Endodermal cell (in vitro differentiated cells): Measurements from ENCODE around the gene SLC24A4. TPM values are rescaled to one million over a fixed set of nuclear protein-coding genes. Genes with fewer than 3 reads are reported as not detected.

Experiments used
- DNase-seq: peaks from one replicate; pipeline ENCODE4 v3.0.0-alpha.2; 2017
- H3K27ac ChIP-seq: 2 replicates; pipeline ENCODE4 v1.5.1; 2013; ENCODE audit warnings: mild to moderate bottlenecking, low read depth, low read length, moderate library complexity
- H3K27me3 ChIP-seq: 2 replicates; pipeline ENCODE4 v1.6.1; 2013; ENCODE audit warnings: mild to moderate bottlenecking, low read length, moderate library complexity; ENCODE audit not compliant: insufficient read depth, control insufficient read depth, poor library complexity, severe bottlenecking
- H3K36me3 ChIP-seq: 2 replicates; pipeline ENCODE4 v1.7.0; 2013; ENCODE audit warnings: mild to moderate bottlenecking, low read length, moderate library complexity; ENCODE audit not compliant: control insufficient read depth, insufficient read depth
- H3K4me1 ChIP-seq: one replicate; pipeline ENCODE4 v1.7.0; 2013; ENCODE audit warnings: low read length; ENCODE audit not compliant: control insufficient read depth, insufficient read depth
- H3K4me3 ChIP-seq: 2 replicates; pipeline ENCODE4 v1.5.1; 2013; ENCODE audit warnings: mild to moderate bottlenecking, low read length, moderate library complexity
- H3K9ac ChIP-seq: 2 replicates; pipeline ENCODE4 v1.6.1; 2013; ENCODE audit warnings: mild to moderate bottlenecking, low read length, moderate library complexity; ENCODE audit not compliant: poor library complexity, severe bottlenecking; ENCODE audit errors: extremely low read depth
- H3K9me3 ChIP-seq: 2 replicates; pipeline ENCODE4 v1.6.1; 2013; ENCODE audit warnings: mild to moderate bottlenecking, low read length, moderate library complexity; ENCODE audit not compliant: control insufficient read depth
- H3K27ac Mint-ChIP-seq: 2 replicates; pipeline ENCODE4 v1.8.0; 2020; ENCODE audit warnings: mixed read lengths
- H3K27me3 Mint-ChIP-seq: 2 replicates; pipeline ENCODE4 v1.8.0; 2021; ENCODE audit warnings: mild to moderate bottlenecking, mixed read lengths; ENCODE audit not compliant: insufficient read depth
- H3K36me3 Mint-ChIP-seq: 2 replicates; pipeline ENCODE4 v1.8.0; 2020; ENCODE audit warnings: low read depth, mixed read lengths
- H3K4me1 Mint-ChIP-seq: 2 replicates; pipeline ENCODE4 v1.8.0; 2020; ENCODE audit warnings: mixed read lengths
- H3K4me3 Mint-ChIP-seq: 2 replicates; pipeline ENCODE4 v1.8.0; 2020; ENCODE audit warnings: mild to moderate bottlenecking, moderate library complexity, mixed read lengths
- H3K9me3 Mint-ChIP-seq: 2 replicates; pipeline ENCODE4 v1.8.0; 2020; ENCODE audit warnings: mild to moderate bottlenecking, mixed read lengths
- WGBS, 2 experiments: methylation state at CpG; one replicate each; pipeline versions ENCODE4 v1.1.5 to v1.1.7; 2013; ENCODE audit warnings: missing lambda C conversion rate in 2 of 2, mixed read lengths in 1 of 2; ENCODE audit not compliant: insufficient coverage in 1 of 2, insufficient read length in 1 of 2; 5-methylcytosine and 5-hydroxymethylcytosine counted together
- total RNA-seq, 2 donors: library from RNA; stranded (reverse); fragmentation: NEBNext Ultra II Directional in 1 of 2; extraction: Animal tissue kit (Norgen Biotek cat#: 25700) in 1 of 2; gene quantifications; 2 replicates in 1 of 2; 3 replicates in 1 of 2; pipeline ENCODE4 v1.2.1, GENCODE V29; 2021
- TF ChIP-seq, protein P1 (sequence below): fragments of 200-600 bp; sonication (generic); conservative IDR thresholded peaks from 2 replicates; pipeline ENCODE4 v1.5.0; 2021; ENCODE audit warnings: antibody characterized with exemption, mild to moderate bottlenecking

SLC24A4 gene
- total RNA-seq, 2 donors from 2014 or later: 0.09 to 0.29 TPM

DNA sequence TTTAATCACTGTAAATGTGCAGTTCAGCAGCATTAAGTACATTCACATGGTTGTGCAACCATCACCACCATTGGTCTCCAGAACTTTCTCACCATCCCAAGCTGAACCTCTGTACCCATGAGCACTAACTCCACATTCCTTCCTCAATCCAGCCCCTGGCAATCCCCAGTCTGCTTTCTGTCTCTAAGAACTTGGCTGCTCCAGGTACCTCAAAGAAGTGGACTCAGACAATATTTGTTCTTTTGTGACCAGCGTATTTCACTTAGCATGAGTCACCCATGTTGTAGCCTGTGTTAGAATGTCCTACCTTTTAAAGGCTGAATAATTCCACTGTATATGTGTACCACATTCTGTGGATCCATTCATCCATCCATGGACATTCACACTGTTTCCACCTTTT is 64.6 kb downstream of the SLC24A4 start:
- H3K27ac ChIP-seq: no peak overlapping the region
- no peaks in the 10 kb centered on the region for H3K9me3 Mint-ChIP-seq
- H3K4me3 ChIP-seq: no peak overlapping the region
- no peak overlapping the region for H3K4me3 Mint-ChIP-seq
- TF ChIP-seq, protein P1, sequence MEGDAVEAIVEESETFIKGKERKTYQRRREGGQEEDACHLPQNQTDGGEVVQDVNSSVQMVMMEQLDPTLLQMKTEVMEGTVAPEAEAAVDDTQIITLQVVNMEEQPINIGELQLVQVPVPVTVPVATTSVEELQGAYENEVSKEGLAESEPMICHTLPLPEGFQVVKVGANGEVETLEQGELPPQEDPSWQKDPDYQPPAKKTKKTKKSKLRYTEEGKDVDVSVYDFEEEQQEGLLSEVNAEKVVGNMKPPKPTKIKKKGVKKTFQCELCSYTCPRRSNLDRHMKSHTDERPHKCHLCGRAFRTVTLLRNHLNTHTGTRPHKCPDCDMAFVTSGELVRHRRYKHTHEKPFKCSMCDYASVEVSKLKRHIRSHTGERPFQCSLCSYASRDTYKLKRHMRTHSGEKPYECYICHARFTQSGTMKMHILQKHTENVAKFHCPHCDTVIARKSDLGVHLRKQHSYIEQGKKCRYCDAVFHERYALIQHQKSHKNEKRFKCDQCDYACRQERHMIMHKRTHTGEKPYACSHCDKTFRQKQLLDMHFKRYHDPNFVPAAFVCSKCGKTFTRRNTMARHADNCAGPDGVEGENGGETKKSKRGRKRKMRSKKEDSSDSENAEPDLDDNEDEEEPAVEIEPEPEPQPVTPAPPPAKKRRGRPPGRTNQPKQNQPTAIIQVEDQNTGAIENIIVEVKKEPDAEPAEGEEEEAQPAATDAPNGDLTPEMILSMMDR: no peak
- no peak for DNase-seq
- peaks cover 7% of the 10 kb centered on the region for H3K27me3 ChIP-seq
- no peaks in the 10 kb centered on the region for H3K4me1 ChIP-seq
- 95 to 100% methylated on average over 1 of the region's 1 CpG for WGBS, 2 experiments
- no peaks in the 10 kb centered on the region for H3K36me3 ChIP-seq
- no peaks in the 10 kb centered on the region for H3K36me3 Mint-ChIP-seq
- H3K27ac Mint-ChIP-seq: no peak overlapping the region
- peaks cover 51% of the 10 kb centered on the region for H3K27me3 Mint-ChIP-seq
- H3K9me3 ChIP-seq: no peaks in the 10 kb centered on the region
- peaks cover 16% of the 10 kb centered on the region for H3K4me1 Mint-ChIP-seq
- no peak overlapping the region for H3K9ac ChIP-seq

DNA sequence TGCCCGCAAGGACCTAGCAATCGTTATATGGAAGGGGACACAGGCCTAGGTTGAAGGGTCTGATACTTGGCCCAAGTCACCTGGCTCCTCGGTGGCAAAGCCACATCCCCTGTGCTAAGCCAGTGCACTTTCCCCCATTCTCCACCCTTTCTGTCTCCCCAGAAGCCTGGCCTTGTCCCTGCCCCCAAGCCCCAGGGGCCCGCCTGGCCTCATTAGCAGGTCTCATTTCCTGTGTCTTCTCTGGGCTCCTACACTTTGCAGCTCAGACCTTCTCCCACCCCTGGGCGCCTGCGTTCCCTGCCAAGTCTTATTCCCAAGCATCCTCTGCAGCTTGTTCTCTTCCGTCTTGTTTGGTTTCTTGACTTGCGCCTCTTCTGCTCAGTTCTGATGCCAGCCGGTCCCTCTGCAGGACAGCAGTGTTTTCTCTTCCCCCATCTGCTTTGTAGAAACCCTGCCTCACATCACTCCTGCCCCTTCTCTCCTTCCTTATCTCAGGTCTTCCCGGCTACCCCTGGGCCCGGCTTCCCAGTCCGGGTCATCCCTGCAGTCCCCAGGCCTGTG is 66.7 kb downstream of the SLC24A4 start:
- 81 to 82% methylated on average over 6 to 12 of the region's 12 CpGs for WGBS, 2 experiments
- DNase-seq: no peak
- H3K36me3 ChIP-seq: no peaks in the 10 kb centered on the region

DNA sequence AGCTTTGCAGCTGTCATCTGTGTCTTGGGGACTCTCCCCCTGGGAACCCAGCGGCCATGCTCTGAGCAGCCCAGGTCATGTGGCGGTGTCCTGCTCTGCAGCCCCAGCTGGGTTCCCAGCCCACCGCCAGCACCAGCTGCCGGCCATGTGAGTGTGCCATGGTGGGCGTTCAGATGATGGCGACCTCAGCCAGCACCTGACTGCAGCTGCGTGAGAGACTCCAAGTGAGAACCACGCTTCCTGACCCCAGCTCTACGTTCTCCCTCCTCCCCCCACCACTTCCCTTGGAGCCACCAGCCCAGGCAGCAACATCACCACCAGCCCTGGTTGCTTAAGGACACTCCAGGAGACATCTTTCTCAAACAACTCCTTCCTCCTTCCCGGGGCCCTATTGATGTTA is 68.8 kb downstream of the SLC24A4 start:
- no peak overlapping the region for H3K27ac ChIP-seq
- H3K9ac ChIP-seq: no peak overlapping the region
- TF ChIP-seq, protein P1: no peak
- no peaks in the 10 kb centered on the region for H3K9me3 ChIP-seq
- H3K4me3 Mint-ChIP-seq: no peak overlapping the region
- no peaks in the 10 kb centered on the region for H3K36me3 Mint-ChIP-seq
- H3K27me3 Mint-ChIP-seq: peaks cover 67% of the 10 kb centered on the region
- no peak for DNase-seq
- H3K36me3 ChIP-seq: no peaks in the 10 kb centered on the region
- no peaks in the 10 kb centered on the region for H3K4me1 ChIP-seq
- no peak overlapping the region for H3K27ac Mint-ChIP-seq
- H3K27me3 ChIP-seq: peaks cover 37% of the 10 kb centered on the region
- peaks cover 11% of the 10 kb centered on the region for H3K4me1 Mint-ChIP-seq
- 95 to 96% methylated on average over 6 to 10 of the region's 10 CpGs for WGBS, 2 experiments
- H3K4me3 ChIP-seq: no peak overlapping the region
- no peaks in the 10 kb centered on the region for H3K9me3 Mint-ChIP-seq

More for the DNA sequence above, 66.7 kb downstream of the SLC24A4 start:
- H3K27ac Mint-ChIP-seq: no peak overlapping the region
- TF ChIP-seq, protein P1: no peak
- H3K27me3 Mint-ChIP-seq: peaks cover 56% of the 10 kb centered on the region
- H3K4me3 ChIP-seq: no peak overlapping the region
- H3K36me3 Mint-ChIP-seq: no peaks in the 10 kb centered on the region
- no peaks in the 10 kb centered on the region for H3K9me3 Mint-ChIP-seq
- H3K27ac ChIP-seq: no peak overlapping the region
- H3K27me3 ChIP-seq: peaks cover 19% of the 10 kb centered on the region
- no peak overlapping the region for H3K9ac ChIP-seq
- H3K4me1 Mint-ChIP-seq: peaks cover 16% of the 10 kb centered on the region
- no peaks in the 10 kb centered on the region for H3K4me1 ChIP-seq
- no peaks in the 10 kb centered on the region for H3K9me3 ChIP-seq
- H3K4me3 Mint-ChIP-seq: no peak overlapping the region
